HFF-Myc (cell line): ENCODE results near the gene ANKRD6.

ENCODE experiments used
- DNase-seq: peaks from one replicate; pipeline ENCODE4 v3.0.0-alpha.2; 2011; ENCODE audit warnings: low read depth; ENCODE audit errors: extremely low read depth
- H3K4me3 ChIP-seq: replicated peaks from 2 replicates; pipeline ENCODE4 v1.5.1; 2011; ENCODE audit warnings: low read depth, mild to moderate bottlenecking, control low read depth, low read length
- TF ChIP-seq, protein P1 (sequence below): IDR thresholded peaks from 2 replicates; pipeline ENCODE4 v1.5.1; 2012; ENCODE audit warnings: mild to moderate bottlenecking, low read depth, low read length, control low read depth; ENCODE audit errors: missing control alignments

The ANKRD6 gene

DNA sequence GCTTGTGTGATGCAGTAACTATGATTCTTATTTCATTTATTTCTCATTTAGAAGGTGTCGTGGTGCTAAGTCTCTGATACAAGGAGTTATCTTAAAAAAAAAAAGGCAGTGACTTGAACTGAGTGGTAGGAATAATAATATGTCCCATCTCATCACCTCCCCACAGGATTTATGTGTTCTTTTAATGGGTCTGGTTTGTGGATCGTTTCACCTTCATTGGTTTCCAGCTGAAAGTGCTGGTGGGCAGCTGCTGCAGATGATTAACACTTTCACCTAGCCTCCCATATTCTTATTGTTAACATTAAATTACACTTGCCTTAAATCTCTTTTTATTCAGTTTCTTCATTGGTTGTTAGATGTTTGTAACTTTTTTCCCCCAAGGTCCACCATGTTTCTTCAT lies 68.8 kb downstream of the ANKRD6 start:
- TF ChIP-seq, protein P1, sequence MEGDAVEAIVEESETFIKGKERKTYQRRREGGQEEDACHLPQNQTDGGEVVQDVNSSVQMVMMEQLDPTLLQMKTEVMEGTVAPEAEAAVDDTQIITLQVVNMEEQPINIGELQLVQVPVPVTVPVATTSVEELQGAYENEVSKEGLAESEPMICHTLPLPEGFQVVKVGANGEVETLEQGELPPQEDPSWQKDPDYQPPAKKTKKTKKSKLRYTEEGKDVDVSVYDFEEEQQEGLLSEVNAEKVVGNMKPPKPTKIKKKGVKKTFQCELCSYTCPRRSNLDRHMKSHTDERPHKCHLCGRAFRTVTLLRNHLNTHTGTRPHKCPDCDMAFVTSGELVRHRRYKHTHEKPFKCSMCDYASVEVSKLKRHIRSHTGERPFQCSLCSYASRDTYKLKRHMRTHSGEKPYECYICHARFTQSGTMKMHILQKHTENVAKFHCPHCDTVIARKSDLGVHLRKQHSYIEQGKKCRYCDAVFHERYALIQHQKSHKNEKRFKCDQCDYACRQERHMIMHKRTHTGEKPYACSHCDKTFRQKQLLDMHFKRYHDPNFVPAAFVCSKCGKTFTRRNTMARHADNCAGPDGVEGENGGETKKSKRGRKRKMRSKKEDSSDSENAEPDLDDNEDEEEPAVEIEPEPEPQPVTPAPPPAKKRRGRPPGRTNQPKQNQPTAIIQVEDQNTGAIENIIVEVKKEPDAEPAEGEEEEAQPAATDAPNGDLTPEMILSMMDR, result no peak
- DNase-seq, result no peak
- H3K4me3 ChIP-seq, result no peak overlapping the region

DNA sequence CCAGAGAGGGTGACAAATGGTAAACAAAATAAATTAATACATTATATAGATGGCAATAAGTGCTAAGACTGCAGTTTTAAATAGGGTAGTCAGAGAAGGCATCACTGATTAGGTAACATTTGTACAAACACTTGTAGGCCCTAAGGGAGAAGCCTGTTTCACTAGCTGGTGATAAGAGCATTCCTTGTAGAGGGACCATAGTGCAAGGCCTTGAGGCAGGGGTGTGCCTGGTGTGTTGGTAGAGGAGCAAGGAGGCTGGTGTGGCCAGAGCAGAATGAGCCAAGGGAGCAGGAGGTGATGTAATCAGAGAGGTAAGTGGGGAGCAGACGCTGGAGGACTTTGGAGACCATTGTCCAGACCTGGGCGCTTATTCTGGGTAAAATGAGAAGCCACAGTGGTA lies 70.7 kb downstream of the ANKRD6 start:
- no peak overlapping the region for H3K4me3 ChIP-seq
- no peak for DNase-seq
- TF ChIP-seq, protein P1, result no peak

DNA sequence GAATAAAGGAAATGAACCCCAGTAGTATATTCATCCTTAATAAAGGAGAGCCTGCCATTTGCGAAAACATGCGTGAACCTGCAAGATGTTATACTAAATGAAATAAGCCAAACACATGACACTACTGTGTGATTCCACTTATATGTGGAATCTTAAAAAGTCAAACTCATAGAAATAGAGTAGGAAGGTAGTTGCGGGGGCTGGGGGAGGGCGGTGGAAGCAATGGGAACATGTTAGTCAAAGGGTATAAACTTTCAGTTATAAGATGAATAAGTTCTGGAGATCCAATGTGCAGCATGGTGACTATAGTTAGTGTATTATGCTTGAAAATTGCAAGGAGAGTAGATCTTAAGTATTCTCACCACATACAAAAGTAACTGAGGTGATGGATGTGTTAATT lies 72.9 kb downstream of the ANKRD6 start:
- no peak overlapping the region for H3K4me3 ChIP-seq
- no peak for DNase-seq
- TF ChIP-seq, protein P1, result no peak

- no peak overlapping the region for H3K4me3 ChIP-seq
- no peak for DNase-seq
- TF ChIP-seq, protein P1, result no peak
Measured at GRCh38 chr6:89506716-89507617, 74.0 kb downstream of the ANKRD6 start.

DNA sequence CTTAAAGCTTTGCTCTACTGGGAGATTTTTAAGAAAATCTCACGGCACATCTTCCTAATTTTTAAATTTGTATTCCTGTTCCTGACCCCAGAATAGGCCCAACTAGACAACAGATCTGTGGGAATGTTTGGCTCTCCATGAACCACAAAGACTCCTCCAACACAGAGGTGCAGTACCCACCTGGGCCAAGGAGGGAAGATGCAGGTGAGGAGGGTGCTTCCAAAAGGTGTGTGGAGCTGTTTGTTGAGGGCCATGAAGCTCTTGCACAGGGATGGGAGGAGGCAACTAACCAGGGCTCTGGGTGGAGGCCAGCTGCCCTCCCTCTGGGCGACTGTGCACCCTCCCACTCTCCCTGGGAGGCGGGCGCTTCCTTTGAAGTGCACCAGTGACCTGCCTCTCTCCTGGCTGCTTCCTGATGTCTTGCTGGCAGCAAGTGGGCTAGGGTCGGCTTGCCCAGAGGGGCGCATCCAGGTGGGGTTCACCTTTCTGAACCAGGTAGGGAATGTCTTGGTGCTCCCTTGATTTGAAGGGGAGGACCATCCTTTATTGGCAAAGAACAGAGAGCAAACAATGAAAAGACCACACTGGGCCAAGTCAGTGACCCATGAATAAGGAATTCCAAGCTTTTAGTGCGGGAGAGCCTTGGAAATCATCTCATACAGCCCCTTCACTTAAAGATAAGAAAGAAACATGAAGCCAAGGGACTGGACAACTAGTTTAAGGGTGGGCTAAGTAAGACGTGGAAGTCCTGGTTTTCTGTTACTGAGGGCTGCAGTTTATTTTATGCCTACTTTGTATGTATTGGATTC lies 76.0 kb downstream of the ANKRD6 start:
- TF ChIP-seq, protein P1, result no peak
- no peak for DNase-seq

GRCh38 chr6:89509777-89510281 lies 76.9 kb downstream of the ANKRD6 start:
- DNase-seq, result no peak
- H3K4me3 ChIP-seq, result no peak overlapping the region
- TF ChIP-seq, protein P1, result no peak

More for the DNA sequence above, 76.0 kb downstream of the ANKRD6 start:
- H3K4me3 ChIP-seq, result no peak overlapping the region
